PC-9 (cell line): ENCODE data around the gene LYSMD2. TPM values are rescaled to one million over a fixed set of nuclear protein-coding genes. Genes with fewer than 3 reads are reported as not detected.

Experiments used
- BruUV-seq: library from RNA; stranded (reverse); fragments of 400-500 nt; replicated peaks from 2 replicates; lab custom pipeline; 2021; lab: Mats Ljungman, UMichigan
- CTCF ChIA-PET: fragments of 300-600 bp; sonication (Branson Sonifier 250); formaldehyde crosslinking; loops from one replicate; lab custom pipeline; 2022; ENCODE audit warnings: antibody characterized with exemption; lab: Charles Lee
- POLR2A ChIA-PET: fragments of 300-600 bp; sonication (Branson Sonifier 250); formaldehyde crosslinking; loops from one replicate; lab custom pipeline; 2022; ENCODE audit warnings: antibody characterized with exemption; ENCODE audit not compliant: unreplicated experiment; lab: Charles Lee
- DNase-seq, 2 experiments: peaks; one replicate each; pipeline versions ENCODE4 v3.0.0 to v3.0.0-alpha.2; 2015 to 2022; ENCODE audit warnings: mixed read lengths in 1 of 2
- H2AFZ ChIP-seq: fragments of 200-600 bp; sonication (generic); 2 replicates; pipeline ENCODE4 v1.8.1; 2017; ENCODE audit warnings: antibody characterized with exemption
- H3F3A ChIP-seq: fragments of 200-600 bp; sonication (generic); 2 replicates; pipeline ENCODE4 v1.8.1; 2017; ENCODE audit warnings: antibody characterized with exemption, mild to moderate bottlenecking, low read depth; ENCODE audit not compliant: insufficient read depth
- H3K27ac ChIP-seq: fragments of 200-600 bp; sonication (generic); 2 replicates; pipeline ENCODE4 v1.6.1; 2016; ENCODE audit warnings: mixed run types
- H3K27me3 ChIP-seq: fragments of 200-600 bp; sonication (generic); 2 replicates; pipeline ENCODE4 v1.6.1; 2016; ENCODE audit warnings: low read depth, mixed run types; ENCODE audit not compliant: insufficient read depth
- H3K36me3 ChIP-seq: fragments of 200-600 bp; sonication (generic); 2 replicates; pipeline ENCODE4 v1.6.1; 2016; ENCODE audit warnings: low read depth, mixed run types
- H3K4me1 ChIP-seq: fragments of 200-600 bp; sonication (generic); replicated peaks from 2 replicates; pipeline ENCODE4 v1.6.1; 2016; ENCODE audit warnings: mixed run types; ENCODE audit not compliant: insufficient read depth
- H3K4me2 ChIP-seq: fragments of 200-600 bp; sonication (generic); 2 replicates; pipeline ENCODE4 v1.6.1; 2017; ENCODE audit warnings: mixed run types
- H3K4me3 ChIP-seq: fragments of 200-600 bp; sonication (generic); 2 replicates; pipeline ENCODE4 v1.6.1; 2016; ENCODE audit warnings: mixed run types
- H3K79me2 ChIP-seq: fragments of 200-600 bp; sonication (generic); 2 replicates; pipeline ENCODE4 v1.6.1; 2017; ENCODE audit warnings: low read depth, mixed run types
- H3K9me2 ChIP-seq: fragments of 200-600 bp; sonication (generic); 2 replicates; pipeline ENCODE4 v1.8.1; 2017; ENCODE audit warnings: mild to moderate bottlenecking; ENCODE audit not compliant: insufficient read depth
- H3K9me3 ChIP-seq: fragments of 200-600 bp; sonication (generic); 2 replicates; pipeline ENCODE4 v1.8.1; 2016; ENCODE audit warnings: low read depth; ENCODE audit not compliant: insufficient read depth
- H4K20me1 ChIP-seq: fragments of 200-600 bp; sonication (generic); 2 replicates; pipeline ENCODE4 v1.8.1; 2017; ENCODE audit not compliant: insufficient read depth
- CTCF ChIP-seq: fragments of 200-600 bp; sonication (generic); conservative IDR thresholded peaks from 2 replicates; pipeline ENCODE4 v1.6.1; 2017; ENCODE audit warnings: mixed run types, antibody characterized with exemption, mild to moderate bottlenecking, moderate library complexity
- EZH2 ChIP-seq: fragments of 200-600 bp; sonication (generic); IDR thresholded peaks from 2 replicates; pipeline ENCODE4 v1.8.0; 2017; ENCODE audit warnings: antibody characterized with exemption, low read depth
- intact Hi-C: fragments of 100-400 bp; cut with micrococcal nuclease; formaldehyde crosslinking; loops from one replicate; pipeline ENCODE4 v1.10.0; 2022; ENCODE audit not compliant: unreplicated experiment
- total RNA-seq: library from RNA; stranded (reverse); gene quantifications from 2 replicates; pipeline ENCODE4 v1.2.3, GENCODE V29; 2021

The LYSMD2 gene
- total RNA-seq, 1 experiment from 2014 or later = 11.1 TPM

GRCh38 chr15:51750792-51751696 lies 13.6 kb upstream of the LYSMD2 start, which contains the start of gene TMOD2:
Gene TMOD2 (plus strand): TSS chr15:51751597. CDS start chr15:51766442, 14,845 bp downstream.
- CTCF ChIA-PET = no interaction called here
- peak in 1 of 2 experiments; percentile 64 for DNase-seq

GRCh38 chr15:51750186-51750585 lies 12.7 kb upstream of the LYSMD2 start:
- ChIA-PET CTCF (no interaction called here), POLR2A (no interaction called here)
- DNase-seq = no peak
- Histone ChIP-seq H3K4me1 (no peaks in the 10 kb centered on the region), H3K79me2 (no peaks in the 10 kb centered on the region), H3K4me2 (no peak overlapping the region), H3F3A (no peaks in the 10 kb centered on the region), H3K4me3 (no peak overlapping the region), H3K36me3 (no peaks in the 10 kb centered on the region), H4K20me1 (no peaks in the 10 kb centered on the region), H3K9me3 (no peaks in the 10 kb centered on the region), H3K27ac (no peak overlapping the region), H2AFZ (no peak overlapping the region), H3K9me2 (no peaks in the 10 kb centered on the region), H3K27me3 (peaks cover 8% of the 10 kb centered on the region; the same call in 1 of the 2 replicates)
- intact Hi-C loops = no loop called here
- TF ChIP-seq EZH2 = no peak
- no peak for TF ChIP-seq CTCF
- BruUV-seq = no TSS peak

More at GRCh38 chr15:51750792-51751696, 13.6 kb upstream of the LYSMD2 start, which contains the start of gene TMOD2:
- Histone ChIP-seq H3K27ac (no peak within 1 kb of the TSS), H3K36me3 (no peaks in the 10 kb centered on the region), H2AFZ (peak within 1 kb of the TSS; percentile 84), H4K20me1 (no peaks in the 10 kb centered on the region), H3K27me3 (peaks cover 8% of the 10 kb centered on the region; the same call in 1 of the 2 replicates), H3K9me3 (no peaks in the 10 kb centered on the region), H3F3A (no peaks in the 10 kb centered on the region), H3K9me2 (no peaks in the 10 kb centered on the region), H3K4me2 (peak within 1 kb of the TSS; percentile 75), H3K4me1 (no peaks in the 10 kb centered on the region), H3K79me2 (no peaks in the 10 kb centered on the region), H3K4me3 (peak within 1 kb of the TSS; percentile 62; the same call in 1 of the 2 replicates)
- intact Hi-C loops = no loop called here
- BruUV-seq = no TSS peak
- POLR2A ChIA-PET = no interaction called here
- TF ChIP-seq EZH2 (no peak), CTCF (no peak)

- no peak overlapping the region for H3K4me3 ChIP-seq
- H4K20me1 ChIP-seq = no peaks in the 10 kb centered on the region
- H3K27ac ChIP-seq = no peak overlapping the region
- H2AFZ ChIP-seq = no peak overlapping the region
- BruUV-seq = no TSS peak
- H3K4me1 ChIP-seq = no peaks in the 10 kb centered on the region
- H3K79me2 ChIP-seq = no peaks in the 10 kb centered on the region
- peaks cover 8% of the 10 kb centered on the region; the same call in 1 of the 2 replicates for H3K27me3 ChIP-seq
- H3F3A ChIP-seq = no peaks in the 10 kb centered on the region
- no peaks in the 10 kb centered on the region for H3K9me2 ChIP-seq
- no peaks in the 10 kb centered on the region for H3K36me3 ChIP-seq
- ChIA-PET CTCF (no interaction called here), POLR2A (no interaction called here)
- no peak for DNase-seq
- intact Hi-C loops = no loop called here
- TF ChIP-seq EZH2 (no peak), CTCF (no peak)
- no peak overlapping the region for H3K4me2 ChIP-seq
- H3K9me3 ChIP-seq = no peaks in the 10 kb centered on the region
Measured at GRCh38 chr15:51749307-51749706, 11.9 kb upstream of the LYSMD2 start.
